Left cardiac atrium (tissue), 4 donors: ENCODE measurements around the gene DNLZ. TPM values are rescaled to one million over a fixed set of nuclear protein-coding genes. Genes with fewer than 3 reads are reported as not detected.

Experiments used
- ATAC-seq, 2 donors: fragments of 200-7000 bp; cut with Tn5 transposase; one replicate each; pipeline ENCODE4 v1.9.1; 2020; ENCODE audit warnings: mild to moderate bottlenecking in 2 of 2, moderate library complexity in 2 of 2
- DNase-seq: peaks from one replicate; pipeline ENCODE4 v3.0.0-alpha.2; 2020
- intact Hi-C, 2 donors: fragments of 100-400 bp; cut with DNase I; formaldehyde crosslinking; loops; one replicate each; pipeline versions ENCODE4 v1.14.1 to v1.15.1; 2022 to 2023
- total RNA-seq, 2 donors: library from RNA; stranded (reverse); fragmentation: NEBNext Ultra II Directional; extraction: Animal tissue kit (Norgen Biotek cat#: 25700); gene quantifications; one replicate each; pipeline ENCODE4 v1.2.1, GENCODE V29; 2021
- donor health status: DM: no; HTN: yes; CAD: no.
- donor health status: DM: no; HTN: yes; CAD: no; lungs with severe emphysema.
- donor health status: DM: yes; HTN: yes; CAD: no.
- donor health status: Dilated cardiomyopathy.

The DNLZ gene
- total RNA-seq, 2 donors from 2014 or later = 23.2 to 30.6 TPM

- intact Hi-C loops = no loop called here
- ATAC-seq = no peak
Observed at GRCh38 chr9:136379891-136380290, 16.3 kb upstream of the DNLZ start.

GRCh38 chr9:136379401-136379800, 15.9 kb upstream of the DNLZ start:
- no peak for DNase-seq
- no peak for ATAC-seq

More at GRCh38 chr9:136379891-136380290, 16.3 kb upstream of the DNLZ start:
- DNase-seq = no peak

GRCh38 chr9:136379003-136379287, 15.4 kb upstream of the DNLZ start:
- ATAC-seq (no peak), DNase-seq (no peak)
- intact Hi-C loops = no loop called here

More at GRCh38 chr9:136379401-136379800, 15.9 kb upstream of the DNLZ start:
- intact Hi-C loops = no loop called here

- DNase-seq (no peak), ATAC-seq (peak in 1 of 2 donors; percentile 5)
- intact Hi-C loops = no loop called here
Observed at GRCh38 chr9:136378170-136379002, 14.8 kb upstream of the DNLZ start.

GRCh38 chr9:136377341-136378169, 14.0 kb upstream of the DNLZ start:
- intact Hi-C loops = no loop called here
- ATAC-seq (no peak), DNase-seq (no peak)

- ATAC-seq (no peak), DNase-seq (no peak)
- intact Hi-C loops = no loop called here
Observed at GRCh38 chr9:136376457-136376856, 12.9 kb upstream of the DNLZ start.

- no peak for ATAC-seq
Observed at GRCh38 chr9:136375096-136375495, 11.6 kb upstream of the DNLZ start.

GRCh38 chr9:136374183-136374575, 10.6 kb upstream of the DNLZ start:
- intact Hi-C loops = no loop called here
- DNase-seq (no peak), ATAC-seq (no peak)

More at GRCh38 chr9:136375096-136375495, 11.6 kb upstream of the DNLZ start:
- DNase-seq = no peak
- intact Hi-C loops = no loop called here

GRCh38 chr9:136373300-136374182, 10.0 kb upstream of the DNLZ start, which contains the start of gene CARD9:
Gene CARD9, minus strand, starts transcription at chr9:136373669. Its CDS starts 1,591 bp downstream, at chr9:136372078.
- ATAC-seq (peak; percentile 12 to 59), DNase-seq (no peak)
- intact Hi-C loops = no loop called here

- peak; percentile 67 to 69 for ATAC-seq
- intact Hi-C loops = no loop called here
- DNase-seq = peak; percentile 79
Observed at GRCh38 chr9:136372561-136373299, 9.2 kb upstream of the DNLZ start.

GRCh38 chr9:136372006-136372405, 8.5 kb upstream of the DNLZ start:
- ATAC-seq = no peak
- intact Hi-C loops = no loop called here
- DNase-seq = no peak

GRCh38 chr9:136371533-136371880, 8.0 kb upstream of the DNLZ start:
- intact Hi-C loops = no loop called here
- no peak for ATAC-seq
- DNase-seq = no peak

GRCh38 chr9:136370687-136371532, 7.4 kb upstream of the DNLZ start:
- intact Hi-C loops = no loop called here
- DNase-seq = no peak
- ATAC-seq = no peak

- ATAC-seq (no peak), DNase-seq (no peak)
- intact Hi-C loops = no loop called here
Observed at GRCh38 chr9:136370037-136370436, 6.5 kb upstream of the DNLZ start.

- DNase-seq = no peak
- no peak for ATAC-seq
Observed at GRCh38 chr9:136368190-136368589, 4.6 kb upstream of the DNLZ start.

GRCh38 chr9:136367296-136368145, 4.0 kb upstream of the DNLZ start:
- intact Hi-C loops = no loop called here
- DNase-seq = no peak
- no peak for ATAC-seq

More at GRCh38 chr9:136368190-136368589, 4.6 kb upstream of the DNLZ start:
- intact Hi-C loops = no loop called here

- ATAC-seq = no peak
- intact Hi-C loops = no loop called here
Observed at GRCh38 chr9:136366826-136367225, 3.3 kb upstream of the DNLZ start.

More at GRCh38 chr9:136366826-136367225, 3.3 kb upstream of the DNLZ start:
- DNase-seq = no peak
